ENCODE results near the gene DYSF.

DNA sequence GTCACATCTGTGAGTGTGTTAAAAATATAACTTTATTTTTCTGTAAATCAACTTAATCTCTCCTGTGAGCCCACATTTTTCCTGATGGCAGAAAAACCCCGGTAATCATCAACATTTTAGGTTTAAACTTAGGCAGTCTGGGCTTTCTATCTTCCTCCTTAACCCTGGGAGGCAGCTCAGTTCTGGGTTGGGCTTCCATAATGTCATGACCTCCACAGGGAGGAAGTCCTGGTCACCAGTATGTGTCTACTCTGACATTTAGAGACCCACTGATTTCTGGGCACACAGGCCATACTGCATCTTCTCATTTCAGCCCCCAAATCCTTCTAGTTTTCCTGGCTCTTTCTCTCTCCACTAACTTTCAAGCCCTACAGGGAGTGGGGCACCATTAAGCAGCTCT lies 181.2 kb downstream of the DYSF start:
- TF ChIP-seq, protein P1, sequence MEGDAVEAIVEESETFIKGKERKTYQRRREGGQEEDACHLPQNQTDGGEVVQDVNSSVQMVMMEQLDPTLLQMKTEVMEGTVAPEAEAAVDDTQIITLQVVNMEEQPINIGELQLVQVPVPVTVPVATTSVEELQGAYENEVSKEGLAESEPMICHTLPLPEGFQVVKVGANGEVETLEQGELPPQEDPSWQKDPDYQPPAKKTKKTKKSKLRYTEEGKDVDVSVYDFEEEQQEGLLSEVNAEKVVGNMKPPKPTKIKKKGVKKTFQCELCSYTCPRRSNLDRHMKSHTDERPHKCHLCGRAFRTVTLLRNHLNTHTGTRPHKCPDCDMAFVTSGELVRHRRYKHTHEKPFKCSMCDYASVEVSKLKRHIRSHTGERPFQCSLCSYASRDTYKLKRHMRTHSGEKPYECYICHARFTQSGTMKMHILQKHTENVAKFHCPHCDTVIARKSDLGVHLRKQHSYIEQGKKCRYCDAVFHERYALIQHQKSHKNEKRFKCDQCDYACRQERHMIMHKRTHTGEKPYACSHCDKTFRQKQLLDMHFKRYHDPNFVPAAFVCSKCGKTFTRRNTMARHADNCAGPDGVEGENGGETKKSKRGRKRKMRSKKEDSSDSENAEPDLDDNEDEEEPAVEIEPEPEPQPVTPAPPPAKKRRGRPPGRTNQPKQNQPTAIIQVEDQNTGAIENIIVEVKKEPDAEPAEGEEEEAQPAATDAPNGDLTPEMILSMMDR (IDR thresholded peaks at IDR 0.05): no peak
- TF ChIP-seq POLR2A (IDR thresholded peaks at IDR 0.05): no peak
